OCI-LY3 (cell line): ENCODE measurements around the gene ATG101.

Source experiments
- H2AFZ ChIP-seq: fragments of 200-600, 300-600 bp; shearing (Covaris generic); 2 replicates; pipeline ENCODE4 v1.6.0; 2014; ENCODE audit warnings: antibody characterized with exemption, low read depth, low read length
- H3K27ac ChIP-seq: fragments of 200-600, 300-600 bp; sonication (generic); 2 replicates; pipeline ENCODE4 v1.5.1; 2014; ENCODE audit warnings: mild to moderate bottlenecking, low read length, moderate library complexity, mixed read lengths
- H3K27me3 ChIP-seq: fragments of 200-600, 300-600 bp; sonication (generic); 2 replicates; pipeline ENCODE4 v1.6.1; 2014; ENCODE audit warnings: low read depth, low read length, mixed read lengths
- H3K36me3 ChIP-seq: fragments of 200-600, 300-600 bp; sonication (generic); replicated peaks from 2 replicates; pipeline ENCODE3; 2014; ENCODE audit warnings: low read depth, low read length, mixed read lengths
- H3K4me1 ChIP-seq: fragments of 300-600, 200-600 bp; sonication (generic); 2 replicates; pipeline ENCODE4 v1.6.1; 2014; ENCODE audit warnings: low read length, mixed read lengths
- H3K4me2 ChIP-seq: fragments of 200-600, 300-600 bp; sonication (generic); 2 replicates; pipeline ENCODE4 v1.6.1; 2014; ENCODE audit warnings: low read length, mixed read lengths
- H3K4me3 ChIP-seq: fragments of 300-600, 200-600 bp; sonication (generic); 2 replicates; pipeline ENCODE4 v1.5.1; 2014; ENCODE audit warnings: antibody characterized with exemption, mild to moderate bottlenecking, low read length, moderate library complexity
- H3K79me2 ChIP-seq: fragments of 300-600, 200-600 bp; shearing (Covaris generic); 2 replicates; pipeline ENCODE4 v1.6.1; 2014; ENCODE audit warnings: mild to moderate bottlenecking, low read length, mixed read lengths
- H3K9ac ChIP-seq: fragments of 300-600, 200-600 bp; shearing (Covaris generic); 2 replicates; pipeline ENCODE4 v1.6.0; 2014; ENCODE audit warnings: mild to moderate bottlenecking, low read length, moderate library complexity
- H3K9me3 ChIP-seq: fragments of 200-600, 300-600 bp; shearing (Covaris generic); 2 replicates; pipeline ENCODE4 v1.6.1; 2014; ENCODE audit warnings: low read length, mixed read lengths; ENCODE audit not compliant: insufficient read depth
- H4K20me1 ChIP-seq: fragments of 200-600, 300-600 bp; sonication (generic); 2 replicates; pipeline ENCODE4 v1.6.1; 2016; ENCODE audit warnings: low read length, mixed read lengths; ENCODE audit not compliant: insufficient read depth
- EZH2phosphoT487 ChIP-seq: fragments of 200-600 bp; shearing (Covaris generic); IDR thresholded peaks from 2 replicates; pipeline ENCODE4 v1.6.1; 2018; ENCODE audit warnings: antibody characterized with exemption, mixed run types, low read depth
- TF ChIP-seq, protein P1 (sequence below): fragments of 200-600, 300-600 bp; sonication (generic); IDR thresholded peaks from 2 replicates; pipeline ENCODE4 v1.5.1; 2014; ENCODE audit warnings: antibody characterized with exemption, low read length, low read depth

ATG101 gene

DNA sequence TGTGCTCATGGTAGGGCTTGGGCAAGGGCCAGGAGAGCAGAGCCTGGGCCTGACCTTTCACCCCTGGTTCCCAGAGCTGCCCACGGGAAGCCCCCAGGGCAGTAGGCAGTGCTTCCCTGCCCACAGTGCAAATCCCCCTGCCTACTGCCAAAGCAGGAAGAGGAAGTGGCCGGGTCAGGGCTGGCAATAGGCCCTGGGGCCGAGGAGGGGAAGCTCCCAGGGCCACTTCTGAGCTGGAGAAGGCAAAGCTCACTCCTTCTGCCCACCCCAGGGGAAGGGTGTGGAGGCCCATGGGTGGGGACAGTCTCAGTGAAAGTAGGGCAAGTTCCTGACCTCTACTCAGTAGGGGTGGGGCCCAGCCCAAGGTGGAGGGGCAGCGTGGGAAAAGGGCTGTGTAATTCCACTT lies 24.0 kb upstream of the ATG101 start:
- H3K9ac ChIP-seq = peak overlapping the region; percentile 40; the same call in 1 of the 2 replicates
- peak overlapping the region; percentile 61 for H3K4me2 ChIP-seq
- H3K79me2 ChIP-seq = no peaks in the 10 kb centered on the region
- H4K20me1 ChIP-seq = no peaks in the 10 kb centered on the region
- H3K36me3 ChIP-seq = no peaks in the 10 kb centered on the region
- TF ChIP-seq, protein P1, sequence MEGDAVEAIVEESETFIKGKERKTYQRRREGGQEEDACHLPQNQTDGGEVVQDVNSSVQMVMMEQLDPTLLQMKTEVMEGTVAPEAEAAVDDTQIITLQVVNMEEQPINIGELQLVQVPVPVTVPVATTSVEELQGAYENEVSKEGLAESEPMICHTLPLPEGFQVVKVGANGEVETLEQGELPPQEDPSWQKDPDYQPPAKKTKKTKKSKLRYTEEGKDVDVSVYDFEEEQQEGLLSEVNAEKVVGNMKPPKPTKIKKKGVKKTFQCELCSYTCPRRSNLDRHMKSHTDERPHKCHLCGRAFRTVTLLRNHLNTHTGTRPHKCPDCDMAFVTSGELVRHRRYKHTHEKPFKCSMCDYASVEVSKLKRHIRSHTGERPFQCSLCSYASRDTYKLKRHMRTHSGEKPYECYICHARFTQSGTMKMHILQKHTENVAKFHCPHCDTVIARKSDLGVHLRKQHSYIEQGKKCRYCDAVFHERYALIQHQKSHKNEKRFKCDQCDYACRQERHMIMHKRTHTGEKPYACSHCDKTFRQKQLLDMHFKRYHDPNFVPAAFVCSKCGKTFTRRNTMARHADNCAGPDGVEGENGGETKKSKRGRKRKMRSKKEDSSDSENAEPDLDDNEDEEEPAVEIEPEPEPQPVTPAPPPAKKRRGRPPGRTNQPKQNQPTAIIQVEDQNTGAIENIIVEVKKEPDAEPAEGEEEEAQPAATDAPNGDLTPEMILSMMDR = no peak
- TF ChIP-seq EZH2phosphoT487 = no peak
- no peaks in the 10 kb centered on the region for H3K9me3 ChIP-seq
- H3K27me3 ChIP-seq = no peaks in the 10 kb centered on the region; the same call in 1 of the 2 replicates
- H3K27ac ChIP-seq = peak overlapping the region; percentile 23; the same call in 1 of the 2 replicates
- H3K4me1 ChIP-seq = peaks cover 44% of the 10 kb centered on the region
- 0 out of 2 replicates have a peak overlapping the region, but pooled peaks have one; percentile 18 for H2AFZ ChIP-seq
- H3K4me3 ChIP-seq = peak overlapping the region; percentile 45

DNA sequence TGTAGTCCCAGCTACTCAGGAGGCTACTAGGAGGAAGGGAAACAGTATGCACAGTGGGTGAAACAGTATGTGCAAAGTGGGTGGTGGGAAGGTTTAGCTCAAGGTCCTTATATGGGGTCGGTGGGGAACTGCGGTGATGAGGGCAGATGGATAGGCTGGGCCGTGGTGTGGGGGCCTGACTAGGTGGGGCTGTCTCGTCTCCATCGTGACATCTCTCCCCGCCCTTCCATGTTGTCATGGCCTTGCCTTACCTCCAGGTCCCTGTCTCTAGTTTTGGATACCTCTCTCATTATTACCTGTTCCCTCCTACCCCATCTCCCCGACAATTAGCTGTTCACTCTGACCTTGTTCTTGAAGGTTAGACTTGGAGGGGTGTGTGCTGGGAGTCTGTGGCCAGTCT lies 22.9 kb upstream of the ATG101 start:
- H3K9ac ChIP-seq = no peak overlapping the region
- no peaks in the 10 kb centered on the region for H4K20me1 ChIP-seq
- H3K36me3 ChIP-seq = no peaks in the 10 kb centered on the region
- H3K9me3 ChIP-seq = no peaks in the 10 kb centered on the region
- no peak overlapping the region for H3K4me3 ChIP-seq
- no peaks in the 10 kb centered on the region for H3K79me2 ChIP-seq
- H3K27ac ChIP-seq = no peak overlapping the region
- TF ChIP-seq, protein P1 = no peak
- TF ChIP-seq EZH2phosphoT487 = no peak
- H3K27me3 ChIP-seq = peaks cover 4% of the 10 kb centered on the region; the same call in 1 of the 2 replicates
- H2AFZ ChIP-seq = no peak overlapping the region
- peaks cover 44% of the 10 kb centered on the region for H3K4me1 ChIP-seq
- H3K4me2 ChIP-seq = no peak overlapping the region

DNA sequence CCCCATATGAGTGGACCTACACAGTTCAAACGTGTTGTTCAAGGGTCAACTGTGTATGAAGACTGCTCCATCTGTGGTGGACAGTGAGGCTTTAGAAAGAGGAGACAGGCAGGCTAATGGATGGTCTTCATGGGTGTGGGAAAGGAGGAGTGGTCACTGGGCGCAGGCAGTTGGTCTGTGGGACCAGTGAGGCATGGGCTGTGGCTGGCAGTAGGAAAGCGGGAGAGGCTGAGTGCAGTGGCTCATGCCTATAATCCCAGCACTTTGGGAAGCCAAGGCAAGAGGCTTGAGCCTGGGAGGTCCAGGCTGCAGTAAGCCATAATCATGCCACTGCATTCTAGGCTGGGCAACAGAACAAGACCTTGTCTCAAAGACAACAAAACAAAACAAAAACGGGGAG lies 20.5 kb upstream of the ATG101 start:
- Histone ChIP-seq H3K9me3 (no peaks in the 10 kb centered on the region), H3K4me3 (no peak overlapping the region), H3K4me1 (peaks cover 39% of the 10 kb centered on the region), H3K79me2 (no peaks in the 10 kb centered on the region), H3K36me3 (no peaks in the 10 kb centered on the region), H3K27me3 (peaks cover 13% of the 10 kb centered on the region), H2AFZ (no peak overlapping the region), H3K4me2 (no peak overlapping the region), H3K27ac (no peak overlapping the region), H4K20me1 (0 out of 2 replicates have a peak, but pooled peaks cover 4% of the 10 kb centered on the region), H3K9ac (no peak overlapping the region)
- TF ChIP-seq EZH2phosphoT487 = no peak
- TF ChIP-seq, protein P1 = no peak

DNA sequence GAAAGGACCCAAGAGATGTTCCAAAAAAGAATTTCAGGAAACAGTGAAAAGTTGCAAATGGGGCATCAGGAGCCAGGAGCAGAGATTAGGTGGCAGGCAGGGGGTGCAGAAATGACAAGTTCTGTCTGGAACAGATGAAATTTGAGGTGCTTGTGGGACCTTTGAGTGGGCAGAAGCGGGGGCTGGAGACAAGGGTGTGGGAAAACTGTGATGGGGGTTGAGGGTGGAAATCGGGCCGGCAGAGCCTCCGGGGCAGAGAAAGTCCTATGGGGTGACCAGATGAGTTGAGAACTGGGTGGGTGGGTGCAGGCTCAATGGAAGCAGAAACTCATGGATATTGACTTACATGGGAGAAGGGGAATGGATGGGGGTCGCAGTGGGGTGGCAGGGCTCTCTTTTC lies 20.1 kb upstream of the ATG101 start:
- peak overlapping the region; percentile 79; the same call in 1 of the 2 replicates for H3K9ac ChIP-seq
- H4K20me1 ChIP-seq = 0 out of 2 replicates have a peak, but pooled peaks cover 4% of the 10 kb centered on the region
- H3K27ac ChIP-seq = no peak overlapping the region
- H3K27me3 ChIP-seq = peaks cover 13% of the 10 kb centered on the region
- no peak for TF ChIP-seq EZH2phosphoT487
- TF ChIP-seq, protein P1 = no peak
- peaks cover 39% of the 10 kb centered on the region for H3K4me1 ChIP-seq
- peak overlapping the region; percentile 91 for H3K4me3 ChIP-seq
- H2AFZ ChIP-seq = no peak overlapping the region
- H3K79me2 ChIP-seq = no peaks in the 10 kb centered on the region
- peak overlapping the region; percentile 98 for H3K4me2 ChIP-seq
- no peaks in the 10 kb centered on the region for H3K36me3 ChIP-seq
- H3K9me3 ChIP-seq = no peaks in the 10 kb centered on the region
